HEK293 (cell line): ENCODE measurements around the gene RGS19.
A peak's percentile ranks its signal among the peaks of the same experiment; 100 is the strongest.

Experiments used
- CTCF ChIA-PET: fragments of 350-600 bp; formaldehyde crosslinking; extraction: SDS; loops from one replicate; lab custom pipeline; 2021; ENCODE audit warnings: antibody characterized with exemption; lab: Yijun Ruan, JAX
- POLR2A ChIA-PET: fragments of 300-600 bp; formaldehyde crosslinking; extraction: SDS; loops from one replicate; lab custom pipeline; 2020; ENCODE audit warnings: antibody characterized with exemption, inconsistent platforms; lab: Yijun Ruan, JAX
- H3K27ac ChIP-seq: fragments of 200-500 bp; sonication (Bioruptor generic); 2 replicates; pipeline ENCODE4 v1.5.1; 2014; ENCODE audit warnings: low read depth, low read length, control low read depth, inconsistent platforms; ENCODE audit errors: extremely low read depth
- H3K36me3 ChIP-seq, 2 experiments: fragments of 200-500 bp in 1 of 2; sonication (Bioruptor generic) in 1 of 2; 1 replicate in 1 of 2; 2 replicates in 1 of 2; pipeline ENCODE4 v1.5.1; 2014 to 2017; ENCODE audit warnings: inconsistent platforms in 2 of 2, low read length in 2 of 2; ENCODE audit not compliant: control insufficient read depth in 2 of 2, insufficient read depth in 1 of 2
- H3K4me1 ChIP-seq: fragments of 200-500 bp; sonication (Bioruptor generic); 2 replicates; pipeline ENCODE4 v1.5.1; 2014; ENCODE audit warnings: mild to moderate bottlenecking, low read length, inconsistent platforms; ENCODE audit not compliant: control insufficient read depth, insufficient read depth
- H3K4me3 ChIP-seq: 2 replicates; pipeline ENCODE4 v1.5.1; 2011; ENCODE audit warnings: low read depth, mild to moderate bottlenecking, control low read depth, low read length, moderate library complexity
- H3K9me3 ChIP-seq: fragments of 200-500 bp; sonication (Bioruptor generic); 2 replicates; pipeline ENCODE4 v1.5.1; 2014; ENCODE audit warnings: low read depth, low read length, inconsistent platforms; ENCODE audit not compliant: control insufficient read depth, insufficient read depth
- BCL11A ChIP-seq: fragments of 450-650 bp; formaldehyde crosslinking; IDR thresholded peaks from 2 replicates; pipeline ENCODE4 v1.5.1; 2016; ENCODE audit warnings: low read depth, missing biosample characterization, missing genetic modification characterization
- KLF8 ChIP-seq: fragments of 450-650 bp; formaldehyde crosslinking; IDR thresholded peaks from 2 replicates; pipeline ENCODE4 v1.5.1; 2016; ENCODE audit warnings: missing biosample characterization, missing genetic modification characterization
- MEIS1 ChIP-seq: sonication (generic); formaldehyde crosslinking; IDR thresholded peaks from 2 replicates; pipeline ENCODE4 v1.8.1; 2022; ENCODE audit warnings: missing genetic modification reagents, mild to moderate bottlenecking, borderline replicate concordance
- SCRT2 ChIP-seq: fragments of 450-650 bp; formaldehyde crosslinking; IDR thresholded peaks from 2 replicates; pipeline ENCODE4 v1.5.1; 2016; ENCODE audit warnings: missing biosample characterization, missing genetic modification characterization
- ZBTB20 ChIP-seq: fragments of 450-650 bp; formaldehyde crosslinking; IDR thresholded peaks from 2 replicates; pipeline ENCODE4 v1.5.1; 2016; ENCODE audit warnings: missing biosample characterization, missing genetic modification characterization
- ZFP69B ChIP-seq: fragments of 450-650 bp; formaldehyde crosslinking; IDR thresholded peaks from 2 replicates; pipeline ENCODE4 v1.5.1; 2016; ENCODE audit warnings: missing biosample characterization, missing genetic modification characterization
- ZIC2 ChIP-seq: fragments of 450-650 bp; formaldehyde crosslinking; IDR thresholded peaks from 2 replicates; pipeline ENCODE4 v1.5.1; 2016; ENCODE audit warnings: missing biosample characterization, missing genetic modification characterization
- ZNF10 ChIP-seq: fragments of 450-650 bp; formaldehyde crosslinking; IDR thresholded peaks from 2 replicates; pipeline ENCODE4 v1.5.1; 2017; ENCODE audit warnings: missing biosample characterization, missing genetic modification characterization
- ZNF121 ChIP-seq: fragments of 450-650 bp; formaldehyde crosslinking; IDR thresholded peaks from 2 replicates; pipeline ENCODE4 v1.5.1; 2016; ENCODE audit warnings: missing biosample characterization, missing genetic modification characterization
- ZNF335 ChIP-seq: fragments of 450-650 bp; formaldehyde crosslinking; conservative IDR thresholded peaks from 2 replicates; pipeline ENCODE4 v1.5.1; 2016; ENCODE audit warnings: missing biosample characterization, missing genetic modification characterization
- ZNF394 ChIP-seq: fragments of 450-650 bp; formaldehyde crosslinking; IDR thresholded peaks from 2 replicates; pipeline ENCODE4 v1.5.1; 2016; ENCODE audit warnings: missing biosample characterization, missing genetic modification characterization, mild to moderate bottlenecking, moderate library complexity, borderline replicate concordance
- ZNF404 ChIP-seq: fragments of 450-650 bp; formaldehyde crosslinking; IDR thresholded peaks from 2 replicates; pipeline ENCODE4 v1.5.1; 2017; ENCODE audit warnings: missing biosample characterization, missing genetic modification characterization
- ZNF600 ChIP-seq: fragments of 450-650 bp; formaldehyde crosslinking; IDR thresholded peaks from 2 replicates; pipeline ENCODE4 v1.5.1; 2016; ENCODE audit warnings: missing biosample characterization, missing genetic modification characterization
- ZNF830 ChIP-seq: fragments of 450-650 bp; IDR thresholded peaks from 2 replicates; pipeline ENCODE4 v1.5.0; 2018; ENCODE audit warnings: missing biosample characterization, missing genetic modification characterization, low read depth, mild to moderate bottlenecking, moderate library complexity
- ZSCAN30 ChIP-seq: fragments of 450-650 bp; IDR thresholded peaks from 2 replicates; pipeline ENCODE4 v1.5.1; 2018; ENCODE audit warnings: missing biosample characterization, mild to moderate bottlenecking, missing genetic modification characterization, moderate library complexity
- TF ChIP-seq, protein P1 (sequence below): fragments of 450-650 bp; formaldehyde crosslinking; IDR thresholded peaks from 2 replicates; pipeline ENCODE4 v1.5.1; 2017; ENCODE audit warnings: missing biosample characterization, missing genetic modification characterization
- TF ChIP-seq, protein P2 (sequence below): fragments of 450-650 bp; formaldehyde crosslinking; IDR thresholded peaks from 2 replicates; pipeline ENCODE4 v1.5.1; 2016; ENCODE audit warnings: missing biosample characterization, missing genetic modification characterization
- TF ChIP-seq, protein P3 (sequence below): fragments of 450-650 bp; formaldehyde crosslinking; IDR thresholded peaks from 2 replicates; pipeline ENCODE4 v1.5.1; 2016; ENCODE audit warnings: missing biosample characterization, missing genetic modification characterization
- TF ChIP-seq, protein P4 (sequence below): fragments of 450-650 bp; formaldehyde crosslinking; IDR thresholded peaks from 2 replicates; pipeline ENCODE4 v1.5.1; 2016; ENCODE audit warnings: missing biosample characterization, missing genetic modification characterization
- TF ChIP-seq, protein P5 (sequence below): sonication (generic); formaldehyde crosslinking; IDR thresholded peaks from 2 replicates; pipeline ENCODE4 v1.8.1; 2022; ENCODE audit warnings: mild to moderate bottlenecking, moderate library complexity, missing genetic modification reagents
- TF ChIP-seq, protein P6 (sequence below): fragments of 450-650 bp; formaldehyde crosslinking; IDR thresholded peaks from 2 replicates; pipeline ENCODE4 v1.5.1; 2016; ENCODE audit warnings: missing biosample characterization, missing genetic modification characterization

Gene RGS19

DNA sequence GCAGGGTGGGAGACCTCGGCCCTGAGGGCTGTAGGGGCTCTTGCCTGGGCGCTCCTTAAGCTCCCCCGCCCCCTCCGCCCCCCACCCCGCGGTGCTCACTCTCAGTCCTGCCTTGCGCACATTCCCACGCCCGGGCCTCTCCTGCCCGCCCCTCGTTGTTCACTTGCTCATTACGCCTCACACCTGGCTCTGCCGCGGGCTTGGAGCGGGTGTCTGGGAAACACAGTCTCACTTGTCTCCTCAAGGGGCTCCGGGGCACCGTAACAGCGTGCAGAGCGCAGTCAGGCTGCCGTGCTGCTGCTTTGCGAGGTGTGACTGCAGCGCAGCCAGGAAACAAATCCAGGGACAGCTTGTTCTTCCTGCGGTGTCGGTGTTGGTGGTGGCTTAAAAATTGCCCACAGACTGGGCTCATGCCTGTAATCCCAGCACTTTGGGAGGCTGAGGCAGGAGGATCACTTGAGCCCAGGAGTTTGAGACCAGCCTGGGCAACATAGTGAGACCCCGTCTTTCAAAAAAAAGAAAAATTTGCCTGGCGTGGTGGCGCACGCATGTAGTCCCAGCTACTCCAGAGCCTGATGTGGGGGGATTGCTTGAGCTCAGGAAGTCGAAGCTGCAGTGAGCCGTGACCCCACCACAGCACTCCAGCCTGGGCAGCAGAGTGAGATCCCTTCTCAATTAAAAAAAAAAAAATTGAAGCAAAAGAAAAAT lies 23.5 kb upstream of the RGS19 start:
- TF ChIP-seq, protein P1, sequence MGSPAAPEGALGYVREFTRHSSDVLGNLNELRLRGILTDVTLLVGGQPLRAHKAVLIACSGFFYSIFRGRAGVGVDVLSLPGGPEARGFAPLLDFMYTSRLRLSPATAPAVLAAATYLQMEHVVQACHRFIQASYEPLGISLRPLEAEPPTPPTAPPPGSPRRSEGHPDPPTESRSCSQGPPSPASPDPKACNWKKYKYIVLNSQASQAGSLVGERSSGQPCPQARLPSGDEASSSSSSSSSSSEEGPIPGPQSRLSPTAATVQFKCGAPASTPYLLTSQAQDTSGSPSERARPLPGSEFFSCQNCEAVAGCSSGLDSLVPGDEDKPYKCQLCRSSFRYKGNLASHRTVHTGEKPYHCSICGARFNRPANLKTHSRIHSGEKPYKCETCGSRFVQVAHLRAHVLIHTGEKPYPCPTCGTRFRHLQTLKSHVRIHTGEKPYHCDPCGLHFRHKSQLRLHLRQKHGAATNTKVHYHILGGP = no peak
- TF ChIP-seq SCRT2 (tag by site-specific recombination) (no peak), ZIC2 (peak; percentile 54), MEIS1 (no peak), ZNF10 (tag by site-specific recombination) (no peak), ZNF600 (peak; percentile 86), ZNF830 (tag by site-specific recombination) (no peak), ZFP69B (tag by site-specific recombination) (no peak), ZNF404 (no peak), ZBTB20 (peak; percentile 76), ZNF394 (tag by site-specific recombination) (peak; percentile 45; the same call in 1 of the 2 replicates), ZNF121 (tag by site-specific recombination) (peak; percentile 100)
- TF ChIP-seq, protein P2, sequence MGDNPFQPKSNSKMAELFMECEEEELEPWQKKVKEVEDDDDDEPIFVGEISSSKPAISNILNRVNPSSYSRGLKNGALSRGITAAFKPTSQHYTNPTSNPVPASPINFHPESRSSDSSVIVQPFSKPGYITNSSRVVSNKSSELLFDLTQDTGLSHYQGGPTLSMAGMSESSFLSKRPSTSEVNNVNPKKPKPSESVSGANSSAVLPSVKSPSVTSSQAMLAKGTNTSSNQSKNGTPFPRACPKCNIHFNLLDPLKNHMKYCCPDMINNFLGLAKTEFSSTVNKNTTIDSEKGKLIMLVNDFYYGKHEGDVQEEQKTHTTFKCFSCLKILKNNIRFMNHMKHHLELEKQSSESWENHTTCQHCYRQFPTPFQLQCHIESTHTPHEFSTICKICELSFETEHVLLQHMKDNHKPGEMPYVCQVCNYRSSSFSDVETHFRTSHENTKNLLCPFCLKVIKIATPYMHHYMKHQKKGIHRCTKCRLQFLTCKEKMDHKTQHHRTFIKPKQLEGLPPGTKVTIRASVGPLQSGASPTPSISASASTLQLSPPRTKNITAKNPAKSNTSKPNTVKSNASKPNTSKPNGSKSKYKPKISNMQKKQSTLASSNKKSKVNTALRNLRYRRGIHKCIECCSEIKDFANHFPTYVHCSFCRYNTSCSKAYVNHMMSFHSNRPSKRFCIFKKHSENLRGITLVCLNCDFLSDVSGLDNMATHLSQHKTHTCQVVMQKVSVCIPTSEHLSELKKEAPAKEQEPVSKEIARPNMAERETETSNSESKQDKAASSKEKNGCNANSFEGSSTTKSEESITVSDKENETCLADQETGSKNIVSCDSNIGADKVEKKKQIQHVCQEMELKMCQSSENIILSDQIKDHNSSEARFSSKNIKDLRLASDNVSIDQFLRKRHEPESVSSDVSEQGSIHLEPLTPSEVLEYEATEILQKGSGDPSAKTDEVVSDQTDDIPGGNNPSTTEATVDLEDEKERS = no peak
- TF ChIP-seq, protein P3, sequence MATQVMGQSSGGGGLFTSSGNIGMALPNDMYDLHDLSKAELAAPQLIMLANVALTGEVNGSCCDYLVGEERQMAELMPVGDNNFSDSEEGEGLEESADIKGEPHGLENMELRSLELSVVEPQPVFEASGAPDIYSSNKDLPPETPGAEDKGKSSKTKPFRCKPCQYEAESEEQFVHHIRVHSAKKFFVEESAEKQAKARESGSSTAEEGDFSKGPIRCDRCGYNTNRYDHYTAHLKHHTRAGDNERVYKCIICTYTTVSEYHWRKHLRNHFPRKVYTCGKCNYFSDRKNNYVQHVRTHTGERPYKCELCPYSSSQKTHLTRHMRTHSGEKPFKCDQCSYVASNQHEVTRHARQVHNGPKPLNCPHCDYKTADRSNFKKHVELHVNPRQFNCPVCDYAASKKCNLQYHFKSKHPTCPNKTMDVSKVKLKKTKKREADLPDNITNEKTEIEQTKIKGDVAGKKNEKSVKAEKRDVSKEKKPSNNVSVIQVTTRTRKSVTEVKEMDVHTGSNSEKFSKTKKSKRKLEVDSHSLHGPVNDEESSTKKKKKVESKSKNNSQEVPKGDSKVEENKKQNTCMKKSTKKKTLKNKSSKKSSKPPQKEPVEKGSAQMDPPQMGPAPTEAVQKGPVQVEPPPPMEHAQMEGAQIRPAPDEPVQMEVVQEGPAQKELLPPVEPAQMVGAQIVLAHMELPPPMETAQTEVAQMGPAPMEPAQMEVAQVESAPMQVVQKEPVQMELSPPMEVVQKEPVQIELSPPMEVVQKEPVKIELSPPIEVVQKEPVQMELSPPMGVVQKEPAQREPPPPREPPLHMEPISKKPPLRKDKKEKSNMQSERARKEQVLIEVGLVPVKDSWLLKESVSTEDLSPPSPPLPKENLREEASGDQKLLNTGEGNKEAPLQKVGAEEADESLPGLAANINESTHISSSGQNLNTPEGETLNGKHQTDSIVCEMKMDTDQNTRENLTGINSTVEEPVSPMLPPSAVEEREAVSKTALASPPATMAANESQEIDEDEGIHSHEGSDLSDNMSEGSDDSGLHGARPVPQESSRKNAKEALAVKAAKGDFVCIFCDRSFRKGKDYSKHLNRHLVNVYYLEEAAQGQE (tag by site-specific recombination) = no peak
- Histone ChIP-seq H3K36me3 (no peaks in the 10 kb centered on the region), H3K4me1 (no peaks in the 10 kb centered on the region), H3K4me3 (peak overlapping the region; percentile 39), H3K27ac (no peak overlapping the region), H3K9me3 (no peaks in the 10 kb centered on the region)
- CTCF ChIA-PET = interaction anchor here (0.8 to 1.7 kb wide), 3 partner anchors 17 to 21 kb away, joined by 3 to 10 read pairs (median 5); no protein-coding TSS in a partner anchor
- POLR2A ChIA-PET = interaction anchor here (0.9 to 1.2 kb wide), 2 partner anchors 18 to 19 kb away, joined by 3 to 4 read pairs; no protein-coding TSS in a partner anchor

DNA sequence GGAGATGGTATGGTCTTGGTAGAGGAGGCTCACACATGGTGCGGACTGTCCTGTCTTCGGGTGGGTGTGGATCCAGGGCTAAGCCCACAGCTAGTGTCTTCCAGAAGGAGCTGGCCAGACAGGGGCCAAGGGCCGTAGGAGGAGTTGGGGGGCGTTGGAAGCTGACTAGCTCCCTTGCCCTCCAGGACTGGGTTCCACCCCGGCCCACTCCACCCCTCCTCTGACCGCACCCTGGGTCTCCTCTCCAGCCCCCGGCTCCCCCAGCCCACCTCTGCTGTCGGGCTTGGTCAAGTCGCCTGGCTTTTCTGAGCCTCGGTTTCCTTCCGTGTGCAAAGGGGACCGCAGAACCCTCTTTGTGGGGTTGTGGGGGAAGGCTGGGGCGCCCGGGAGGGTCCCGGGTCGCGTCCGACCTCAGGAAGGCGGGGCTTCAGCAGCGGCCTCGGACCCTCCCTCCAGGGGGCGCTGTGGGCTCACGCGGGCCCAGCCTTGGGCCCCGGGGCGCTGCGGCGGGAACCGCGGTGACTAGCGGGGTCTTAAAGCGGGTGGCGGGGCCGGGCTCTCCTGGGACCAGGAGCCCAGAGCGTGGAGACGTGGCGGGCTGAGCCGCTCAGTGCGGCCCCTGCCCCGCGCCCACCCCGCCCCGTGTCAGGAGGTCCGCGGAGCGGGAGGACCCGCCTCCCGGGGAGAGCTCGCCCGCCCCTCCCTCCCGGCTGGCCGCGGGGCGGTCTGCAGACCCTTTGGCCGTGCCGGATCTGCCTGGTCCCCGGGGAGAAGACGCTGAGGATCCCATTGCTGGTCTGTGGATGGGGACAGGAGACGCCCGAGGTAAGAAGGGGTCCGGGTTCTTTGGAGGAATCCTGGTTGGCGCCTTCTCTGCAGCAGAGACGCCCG lies 22.7 kb upstream of the RGS19 start:
- no peak overlapping the region for H3K27ac ChIP-seq
- H3K9me3 ChIP-seq = no peaks in the 10 kb centered on the region
- CTCF ChIA-PET = interaction anchor here (0.7 to 1.7 kb wide), 7 partner anchors 13 to 92 kb away, joined by 3 to 10 read pairs (median 3); partner anchors contain the start of gene LKAAEAR1
- POLR2A ChIA-PET = interaction anchor here (0.9 to 1.2 kb wide), 2 partner anchors 18 kb away, joined by 3 to 4 read pairs; no protein-coding TSS in a partner anchor
- peak overlapping the region; percentile 39 for H3K4me3 ChIP-seq
- no peaks in the 10 kb centered on the region for H3K4me1 ChIP-seq
- no peaks in the 10 kb centered on the region for H3K36me3 ChIP-seq
- TF ChIP-seq, protein P4, sequence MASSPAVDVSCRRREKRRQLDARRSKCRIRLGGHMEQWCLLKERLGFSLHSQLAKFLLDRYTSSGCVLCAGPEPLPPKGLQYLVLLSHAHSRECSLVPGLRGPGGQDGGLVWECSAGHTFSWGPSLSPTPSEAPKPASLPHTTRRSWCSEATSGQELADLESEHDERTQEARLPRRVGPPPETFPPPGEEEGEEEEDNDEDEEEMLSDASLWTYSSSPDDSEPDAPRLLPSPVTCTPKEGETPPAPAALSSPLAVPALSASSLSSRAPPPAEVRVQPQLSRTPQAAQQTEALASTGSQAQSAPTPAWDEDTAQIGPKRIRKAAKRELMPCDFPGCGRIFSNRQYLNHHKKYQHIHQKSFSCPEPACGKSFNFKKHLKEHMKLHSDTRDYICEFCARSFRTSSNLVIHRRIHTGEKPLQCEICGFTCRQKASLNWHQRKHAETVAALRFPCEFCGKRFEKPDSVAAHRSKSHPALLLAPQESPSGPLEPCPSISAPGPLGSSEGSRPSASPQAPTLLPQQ = peak; percentile 93
- TF ChIP-seq ZIC2 (0 out of 2 replicates have a peak, but pooled peaks have one; percentile 28), BCL11A (tag by site-specific recombination) (no peak), ZSCAN30 (peak; percentile 78), KLF8 (peak; percentile 84; the same call in 1 of the 2 replicates), ZNF335 (peak; percentile 81)
- TF ChIP-seq, protein P5, sequence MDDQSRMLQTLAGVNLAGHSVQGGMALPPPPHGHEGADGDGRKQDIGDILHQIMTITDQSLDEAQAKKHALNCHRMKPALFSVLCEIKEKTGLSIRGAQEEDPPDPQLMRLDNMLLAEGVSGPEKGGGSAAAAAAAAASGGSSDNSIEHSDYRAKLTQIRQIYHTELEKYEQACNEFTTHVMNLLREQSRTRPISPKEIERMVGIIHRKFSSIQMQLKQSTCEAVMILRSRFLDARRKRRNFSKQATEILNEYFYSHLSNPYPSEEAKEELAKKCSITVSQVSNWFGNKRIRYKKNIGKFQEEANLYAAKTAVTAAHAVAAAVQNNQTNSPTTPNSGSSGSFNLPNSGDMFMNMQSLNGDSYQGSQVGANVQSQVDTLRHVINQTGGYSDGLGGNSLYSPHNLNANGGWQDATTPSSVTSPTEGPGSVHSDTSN (CRISPR knock-in tag) = no peak
- TF ChIP-seq, protein P6, sequence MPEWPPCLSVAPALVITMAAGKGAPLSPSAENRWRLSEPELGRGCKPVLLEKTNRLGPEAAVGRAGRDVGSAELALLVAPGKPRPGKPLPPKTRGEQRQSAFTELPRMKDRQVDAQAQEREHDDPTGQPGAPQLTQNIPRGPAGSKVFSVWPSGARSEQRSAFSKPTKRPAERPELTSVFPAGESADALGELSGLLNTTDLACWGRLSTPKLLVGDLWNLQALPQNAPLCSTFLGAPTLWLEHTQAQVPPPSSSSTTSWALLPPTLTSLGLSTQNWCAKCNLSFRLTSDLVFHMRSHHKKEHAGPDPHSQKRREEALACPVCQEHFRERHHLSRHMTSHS (tag by site-specific recombination) = no peak
